Measurements from ENCODE around the gene NHLRC2.

The NHLRC2 gene

GRCh38 chr10:113865901-113866300 is 11.4 kb downstream of the NHLRC2 start:
- no peak for DNase-seq (ENCODE audit: low spot score)

DNA sequence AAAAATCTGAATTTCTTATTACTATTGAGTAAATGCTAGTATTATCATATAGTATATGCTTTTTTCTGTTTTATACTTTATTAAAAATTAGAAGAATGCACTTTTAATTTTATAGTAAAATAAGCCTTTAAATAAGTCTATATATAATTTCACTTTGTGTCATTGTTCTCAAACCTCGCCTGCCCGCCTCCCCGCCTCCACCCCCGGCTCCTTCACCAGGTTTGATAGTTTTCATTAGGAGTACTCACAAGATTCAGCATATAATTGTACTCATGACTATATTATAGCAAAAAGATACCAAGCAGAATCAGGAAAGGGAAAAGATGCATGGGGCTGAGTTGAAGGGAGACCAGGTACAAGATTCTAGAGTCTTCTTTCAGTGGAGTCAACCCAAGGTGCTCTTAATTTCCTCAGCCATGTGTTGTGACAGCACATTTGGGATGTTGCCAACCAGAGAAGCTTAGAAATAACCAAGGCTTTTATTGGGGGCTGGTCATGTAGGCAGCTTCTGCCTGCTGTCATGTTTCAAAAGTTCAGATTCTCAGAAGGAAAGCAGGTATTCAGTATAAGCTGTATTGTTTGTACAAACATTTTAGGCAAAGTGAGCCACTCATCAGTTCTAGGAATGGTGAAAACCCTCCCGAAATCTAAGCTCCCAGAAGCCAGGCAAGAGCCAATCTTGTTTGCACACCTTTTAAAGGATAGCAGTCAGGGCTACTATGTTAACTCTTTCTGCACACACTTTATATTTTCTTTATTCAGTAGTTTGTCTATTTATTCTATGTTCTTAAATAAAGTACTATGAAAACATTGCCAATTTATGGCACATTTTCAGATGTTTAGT is 12.3 kb downstream of the NHLRC2 start:
- no peak for DNase-seq (ENCODE audit: low spot score)

DNA sequence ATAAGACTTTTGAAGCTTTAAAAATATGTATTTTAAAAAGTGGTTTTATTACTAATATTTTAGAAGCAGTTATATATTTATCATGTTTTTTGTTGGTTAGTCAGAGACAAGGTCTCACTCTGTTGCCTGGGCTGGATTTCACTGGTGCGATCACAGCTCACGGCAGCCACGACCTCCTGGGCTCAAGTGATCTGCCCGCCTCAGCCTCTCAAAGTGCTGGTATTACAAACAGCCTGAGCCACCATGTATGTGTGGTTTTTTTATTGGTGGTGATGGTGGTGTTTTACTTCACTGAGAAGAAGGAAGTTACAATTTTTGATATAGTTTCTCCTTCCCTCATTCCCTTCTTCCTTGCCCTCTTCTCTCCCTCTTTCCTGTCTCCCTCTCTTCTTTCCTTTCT is 13.4 kb downstream of the NHLRC2 start:
- no peak for DNase-seq (ENCODE audit: low spot score)

GRCh38 chr10:113869789-113870188 is 15.3 kb downstream of the NHLRC2 start:
- DNase-seq (ENCODE audit: low spot score) = no peak

- peak; percentile 18 for DNase-seq (ENCODE audit: low spot score)
Measured at GRCh38 chr10:113872139-113873030, 17.9 kb downstream of the NHLRC2 start.

DNA sequence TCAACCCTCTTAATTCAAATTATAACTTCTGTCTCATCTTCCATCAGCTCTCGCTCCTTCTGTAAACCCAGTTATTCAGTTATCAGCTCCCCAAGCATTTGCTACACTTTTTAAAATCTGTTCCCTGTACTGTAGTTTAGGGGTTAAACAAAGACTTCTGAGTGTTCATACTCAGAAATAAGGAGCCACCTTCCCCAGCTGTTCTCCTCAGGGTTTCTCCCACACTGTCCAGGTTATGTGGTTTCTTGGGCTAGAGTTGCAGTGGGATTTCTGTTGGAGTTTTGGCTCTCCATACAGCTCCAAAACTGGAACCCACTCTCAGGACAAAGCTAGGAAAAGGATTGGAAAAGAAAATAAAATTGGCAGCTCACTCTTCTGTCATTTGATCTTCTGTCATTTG is 20.8 kb downstream of the NHLRC2 start:
- DNase-seq (ENCODE audit: low spot score) = no peak

GRCh38 chr10:113876461-113876860 is 22.0 kb downstream of the NHLRC2 start:
- no peak for DNase-seq (ENCODE audit: low spot score)

- no peak for DNase-seq (ENCODE audit: low spot score)
Measured at GRCh38 chr10:113879691-113880090, 25.2 kb downstream of the NHLRC2 start.

- DNase-seq (ENCODE audit: low spot score) = no peak
Measured at GRCh38 chr10:113880236-113880635, 25.8 kb downstream of the NHLRC2 start.

DNA sequence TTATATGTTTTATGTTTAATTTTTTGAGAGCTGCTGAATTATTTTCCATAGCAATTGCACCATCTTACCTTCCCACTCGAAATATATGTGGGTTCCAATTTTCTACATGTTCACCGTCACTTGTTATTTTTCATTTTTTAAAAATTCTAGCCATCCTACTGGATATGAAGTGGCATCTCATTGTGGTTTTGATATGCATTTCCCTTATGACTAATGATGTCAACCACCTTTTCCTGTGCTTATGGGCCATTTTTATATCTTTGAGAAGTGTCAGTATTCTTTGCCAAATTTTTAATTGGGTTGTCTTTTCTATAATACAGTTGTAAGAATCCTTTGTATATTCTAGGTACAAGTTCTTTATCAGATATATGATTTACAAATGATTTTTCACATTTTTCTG is 27.8 kb downstream of the NHLRC2 start:
- DNase-seq (ENCODE audit: low spot score) = no peak

DNA sequence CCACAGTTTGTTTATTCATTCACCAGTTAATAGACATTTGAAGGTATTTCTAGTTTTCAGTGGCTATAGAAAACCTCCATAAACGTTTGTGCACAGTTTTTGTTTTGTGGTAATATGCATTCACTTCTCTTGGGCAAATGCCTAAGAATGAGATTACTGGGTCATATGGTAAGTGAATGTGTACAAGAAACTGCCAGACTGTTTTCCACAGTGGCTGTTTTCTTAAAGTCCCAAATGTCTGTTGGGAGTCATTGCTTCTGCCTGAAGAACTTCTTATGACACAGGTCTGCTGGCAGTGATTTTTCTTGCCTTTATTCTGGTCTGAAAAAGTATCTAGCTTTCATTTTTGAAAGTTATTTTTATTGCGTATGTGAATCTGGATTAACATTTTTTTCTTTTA is 35.5 kb downstream of the NHLRC2 start:
- no peak for DNase-seq (ENCODE audit: low spot score)

- DNase-seq (ENCODE audit: low spot score) = no peak
Measured at GRCh38 chr10:113890769-113891168, 36.3 kb downstream of the NHLRC2 start.

DNA sequence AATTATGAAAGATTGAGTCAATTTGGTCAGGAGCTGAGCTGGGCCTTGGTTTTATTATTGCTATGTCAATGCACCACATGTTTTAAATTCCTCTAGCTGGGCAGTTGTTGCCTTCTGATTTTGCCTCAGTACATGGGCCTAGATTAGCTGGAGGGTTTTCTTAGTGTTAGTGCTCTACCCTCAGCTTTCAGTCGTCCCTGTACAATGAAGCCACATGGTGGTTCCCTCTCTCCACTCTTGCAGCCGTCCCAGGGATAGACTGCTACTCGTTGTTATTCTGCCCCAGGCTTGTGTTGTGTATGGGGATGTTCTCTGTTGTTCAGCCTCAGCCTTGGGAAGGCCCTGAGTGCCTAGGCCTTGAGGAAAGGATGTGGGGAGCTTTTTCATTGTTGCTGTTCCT is 37.0 kb downstream of the NHLRC2 start:
- no peak for DNase-seq (ENCODE audit: low spot score)

- DNase-seq (ENCODE audit: low spot score) = no peak
Measured at GRCh38 chr10:113893570-113893969, 39.1 kb downstream of the NHLRC2 start.

DNA sequence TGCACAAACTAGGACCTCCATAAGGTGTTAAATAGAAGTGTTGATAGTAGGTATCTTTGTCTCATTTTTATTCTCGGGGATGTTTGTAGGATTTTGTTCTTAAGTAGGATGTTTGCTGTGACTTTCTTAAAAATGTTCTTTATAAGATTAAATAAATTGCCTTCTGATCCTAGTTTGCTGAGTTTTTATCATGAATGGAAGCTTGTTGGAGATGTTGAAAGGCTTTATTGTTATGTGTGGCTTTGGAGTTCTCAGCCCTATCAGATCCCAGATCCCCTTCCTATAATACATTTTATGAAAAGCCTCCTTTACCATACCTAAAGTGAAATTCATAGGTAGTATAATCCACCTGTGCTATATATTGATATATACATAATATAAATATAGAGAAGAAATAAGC is 40.1 kb downstream of the NHLRC2 start:
- DNase-seq (ENCODE audit: low spot score) = no peak

GRCh38 chr10:113895018-113895417 is 40.6 kb downstream of the NHLRC2 start:
- no peak for DNase-seq (ENCODE audit: low spot score)

DNA sequence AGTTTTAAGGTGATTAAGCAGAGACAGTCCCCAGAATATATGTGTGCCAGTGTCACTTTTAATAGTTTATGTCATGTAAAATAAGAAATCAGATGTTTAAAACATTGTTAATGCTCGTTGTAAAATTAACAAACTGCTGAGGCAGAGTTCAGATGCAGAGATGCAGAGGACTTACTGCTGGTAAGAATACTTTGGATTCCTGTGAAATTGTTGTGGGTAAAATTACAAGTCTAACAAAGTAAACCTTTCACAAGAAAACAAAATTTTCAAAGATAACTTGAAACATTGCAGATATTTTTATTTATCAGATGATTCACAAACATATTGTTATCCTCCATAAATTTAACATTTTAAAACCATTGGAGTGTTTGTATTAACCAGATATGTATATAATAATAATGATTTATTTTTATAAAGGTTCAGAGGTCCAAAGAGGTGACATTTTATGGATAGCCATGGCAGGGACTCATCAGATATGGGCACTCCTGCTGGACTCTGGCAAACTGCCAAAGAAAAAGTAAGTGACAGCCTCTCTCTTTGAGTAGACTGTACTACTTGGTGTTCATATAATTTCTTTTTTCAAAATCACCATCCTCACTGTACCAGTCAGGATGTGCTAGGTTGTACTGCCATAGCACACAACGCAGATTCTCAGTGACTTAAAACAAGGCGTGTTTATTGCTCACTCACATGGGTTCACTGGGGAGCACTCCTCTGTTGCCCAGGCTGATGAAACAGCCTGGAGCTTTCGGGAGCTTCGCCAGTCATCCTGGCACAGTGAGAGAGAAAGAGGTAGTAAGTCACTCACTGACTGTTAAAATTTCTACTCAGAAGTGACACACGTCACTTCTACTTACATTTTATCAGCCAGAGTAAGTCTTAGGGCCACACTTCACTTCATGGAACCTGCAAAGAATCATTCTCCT is 43.5 kb downstream of the NHLRC2 start:
- DNase-seq (ENCODE audit: low spot score) = no peak

DNA sequence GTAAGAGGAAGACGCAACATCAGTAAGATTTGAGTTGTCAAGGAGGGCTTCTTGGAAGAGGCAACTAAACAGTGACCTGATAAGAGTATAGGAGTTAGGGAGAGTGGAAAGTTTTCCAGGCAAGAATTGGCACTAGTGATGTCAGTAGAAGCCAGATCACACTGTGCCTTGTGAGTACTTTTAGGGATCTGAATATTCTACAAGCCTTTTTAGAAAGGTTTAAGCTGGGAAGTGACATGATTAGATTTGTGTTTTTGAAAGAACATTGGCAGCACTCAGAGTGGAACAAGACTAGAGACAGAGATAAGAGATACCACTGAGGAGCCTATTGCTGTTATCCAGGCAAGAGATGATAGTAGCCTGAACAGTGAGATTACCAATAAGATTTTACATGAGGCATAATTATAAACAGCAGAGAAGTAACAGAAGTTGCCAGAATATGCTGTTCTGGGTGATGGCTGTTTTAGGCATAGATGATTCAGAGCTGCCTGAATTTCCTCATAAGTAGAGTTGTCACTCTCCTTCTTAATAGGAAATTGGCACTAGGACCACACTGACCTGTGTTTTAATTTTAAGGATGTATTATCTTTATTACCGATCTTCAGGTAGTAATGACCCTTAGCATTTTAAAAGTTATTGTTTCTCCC is 45.6 kb downstream of the NHLRC2 start:
- no peak for DNase-seq (ENCODE audit: low spot score)

DNA sequence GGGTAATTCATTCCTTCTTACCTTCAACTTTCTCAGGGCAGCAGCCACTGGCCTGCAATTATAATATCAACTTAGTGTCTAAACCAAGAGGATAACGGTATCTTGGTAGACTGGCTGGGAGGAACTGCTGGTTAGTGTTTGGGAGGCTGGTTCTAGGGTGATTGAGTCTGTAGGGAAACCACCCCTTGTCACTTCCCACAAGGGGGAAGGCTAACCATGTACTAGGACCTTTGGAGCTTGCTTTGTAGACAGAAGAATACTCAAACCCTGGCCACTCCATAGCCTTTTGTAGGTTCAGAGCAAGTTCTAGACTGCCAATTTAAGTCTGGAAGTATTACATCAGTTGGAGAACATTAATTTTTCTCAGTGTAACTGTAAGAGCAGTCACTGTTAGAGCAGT is 51.3 kb downstream of the NHLRC2 start:
- DNase-seq (ENCODE audit: low spot score) = no peak

DNA sequence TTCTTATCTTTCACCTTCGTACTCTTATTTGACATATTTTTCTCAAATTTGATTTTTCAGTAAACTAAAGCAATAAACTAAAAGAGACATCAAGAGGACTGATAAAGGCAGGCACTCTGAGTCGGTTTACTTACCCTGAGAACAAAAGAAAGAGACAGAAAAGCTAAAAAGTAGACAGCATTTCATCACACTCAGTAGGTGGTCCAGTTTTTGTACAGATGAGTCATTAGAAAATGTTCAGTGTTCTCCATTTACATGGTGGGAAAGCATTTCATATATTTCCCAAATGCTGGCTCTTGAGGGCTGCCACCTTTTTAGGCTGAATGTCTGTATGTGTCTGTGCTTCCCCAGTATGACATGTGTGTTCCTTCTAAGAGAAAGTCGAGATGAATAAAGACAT is 52.7 kb downstream of the NHLRC2 start:
- no peak for DNase-seq (ENCODE audit: low spot score)

DNA sequence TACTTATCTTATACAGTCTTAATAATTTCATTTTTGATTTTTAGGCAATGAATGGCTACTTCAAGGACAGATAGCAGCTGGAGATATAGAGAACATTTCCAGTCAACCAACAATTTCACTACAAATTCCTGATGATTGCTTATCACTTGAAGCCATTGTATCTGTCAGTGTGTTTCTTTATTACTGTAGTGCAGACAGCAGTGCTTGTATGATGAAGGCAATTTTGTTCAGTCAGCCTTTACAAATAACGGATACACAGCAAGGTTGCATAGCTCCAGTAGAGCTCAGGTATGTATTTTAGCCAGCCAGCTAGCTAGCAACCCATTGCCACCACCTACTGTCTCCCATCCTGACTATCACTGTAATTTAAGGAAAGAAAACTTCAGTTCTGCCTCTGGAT is 53.8 kb downstream of the NHLRC2 start:
- no peak for DNase-seq (ENCODE audit: low spot score)

- DNase-seq (ENCODE audit: low spot score) = no peak
Measured at GRCh38 chr10:113911113-113911512, 56.7 kb downstream of the NHLRC2 start.
